GM19324 (cell line): ENCODE measurements around the gene ARRDC4.
"Not testable (repeated sequence)": the region's sequence is repeated elsewhere in the genome, so short reads cannot be mapped to it uniquely, and the experiment has no call there.

Source experiments
- ATAC-seq: cut with Tn5 transposase; IDR thresholded peaks from one replicate; pipeline ENCODE4 v1.9.1; 2021; ENCODE audit warnings: mild to moderate bottlenecking, moderate library complexity; ENCODE audit not compliant: unreplicated experiment, low FRiP score

The ARRDC4 gene

DNA sequence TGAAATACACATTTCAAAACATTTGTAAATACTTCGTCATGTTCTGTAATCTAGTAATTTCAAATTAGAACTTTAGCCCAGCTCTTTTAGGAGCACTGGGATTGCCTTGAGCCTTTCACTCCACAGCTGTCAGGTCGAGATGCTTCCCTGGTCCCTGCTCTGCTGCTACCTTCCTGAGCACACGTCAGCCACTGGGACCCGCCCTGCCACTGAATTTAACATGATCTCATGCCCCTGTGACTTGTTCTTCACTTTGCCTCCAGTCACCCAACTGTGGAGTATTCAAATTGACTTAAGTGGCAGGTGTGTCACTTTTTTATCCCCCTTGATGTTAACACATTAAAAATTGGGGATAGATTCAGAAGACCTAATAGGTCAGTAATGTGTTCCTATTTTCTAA is 3.3 kb downstream of the ARRDC4 start:
- ATAC-seq, result no peak

DNA sequence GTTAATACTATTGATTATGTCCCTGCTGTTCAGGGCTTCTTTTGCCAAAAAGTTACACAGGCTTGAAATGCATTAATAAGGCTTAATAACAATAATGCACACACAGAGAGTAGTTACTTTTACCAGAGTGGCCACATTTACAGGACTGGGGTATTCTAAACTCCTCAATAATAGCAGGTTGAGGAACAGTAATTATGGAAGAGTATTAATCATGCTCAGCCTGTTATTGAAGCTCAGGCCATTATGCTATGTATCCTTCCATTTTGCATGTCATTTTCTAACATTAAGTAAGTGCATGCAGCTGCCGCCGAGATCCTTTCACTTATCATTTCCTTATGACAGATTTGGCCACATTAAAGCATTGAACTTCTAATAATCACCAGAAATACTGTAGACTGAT is 5.7 kb downstream of the ARRDC4 start:
- ATAC-seq, result no peak

DNA sequence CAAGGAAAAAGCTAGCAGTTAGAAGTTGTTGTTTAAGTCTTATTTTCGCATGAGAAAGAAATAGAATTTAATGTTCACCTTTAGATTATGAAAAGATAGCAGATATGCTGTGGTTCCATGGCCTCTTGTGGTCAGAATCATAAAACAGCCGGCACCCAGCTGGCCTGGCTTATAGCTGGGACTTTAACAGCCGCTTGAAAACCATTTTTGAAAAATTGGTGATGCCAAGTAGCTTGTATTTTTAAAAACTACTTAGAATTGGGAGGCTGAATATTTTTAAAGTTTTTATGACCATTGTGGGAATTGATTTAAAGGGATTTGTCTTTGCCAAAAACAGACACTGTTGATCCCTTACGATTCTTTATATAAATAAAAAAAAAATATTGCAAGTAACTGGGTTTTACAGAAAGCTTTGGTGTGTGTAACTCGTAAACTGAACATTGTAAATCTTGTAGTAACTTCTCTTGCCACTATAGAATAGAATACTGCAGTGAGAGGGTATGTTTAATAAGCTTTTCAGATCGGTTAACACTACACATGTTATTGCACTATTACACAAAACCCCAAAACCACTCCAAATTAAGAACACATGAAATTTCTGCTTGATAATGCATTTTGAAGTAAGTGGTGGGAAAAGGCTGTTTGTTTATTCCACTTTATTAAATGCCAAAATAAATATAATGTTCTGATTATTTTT is 6.6 kb downstream of the ARRDC4 start:
- no peak for ATAC-seq

DNA sequence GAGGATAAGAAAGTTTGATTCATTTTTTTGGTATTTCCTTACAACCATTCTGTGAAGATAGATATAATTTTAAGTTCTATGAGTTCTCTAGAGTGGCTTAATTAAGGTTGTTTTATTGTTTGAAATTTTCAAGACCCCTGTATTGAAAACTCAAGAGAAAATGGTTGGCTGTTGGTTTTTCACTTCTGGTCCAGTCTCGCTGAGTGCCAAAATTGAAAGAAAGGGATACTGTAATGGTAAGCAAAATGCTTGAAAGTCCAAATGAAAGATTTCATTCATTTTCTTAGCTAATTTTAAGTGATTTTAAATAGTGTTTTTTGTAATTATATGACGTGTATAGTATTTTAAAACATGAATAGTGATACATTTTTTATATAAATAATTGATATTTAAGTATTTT is 7.4 kb downstream of the ARRDC4 start:
- no peak for ATAC-seq

DNA sequence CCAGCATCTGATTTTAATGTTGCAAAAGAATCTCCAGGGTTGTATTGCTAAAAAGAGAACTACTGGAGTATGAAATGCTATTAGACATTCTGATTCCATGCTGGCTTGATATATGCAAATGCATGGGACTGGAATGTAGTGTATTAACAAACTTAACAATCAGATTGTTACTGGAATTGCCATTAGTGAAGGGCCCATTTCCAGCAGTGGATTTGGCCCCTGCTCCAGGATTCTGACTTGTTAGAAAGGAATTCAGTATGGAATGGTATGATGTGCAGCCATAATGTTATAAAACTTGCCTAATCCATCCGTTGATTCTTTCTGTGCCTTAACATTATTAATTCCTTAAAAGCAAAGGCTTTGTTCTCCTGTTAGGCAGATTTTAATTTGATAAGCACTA is 7.9 kb downstream of the ARRDC4 start:
- ATAC-seq, result no peak

DNA sequence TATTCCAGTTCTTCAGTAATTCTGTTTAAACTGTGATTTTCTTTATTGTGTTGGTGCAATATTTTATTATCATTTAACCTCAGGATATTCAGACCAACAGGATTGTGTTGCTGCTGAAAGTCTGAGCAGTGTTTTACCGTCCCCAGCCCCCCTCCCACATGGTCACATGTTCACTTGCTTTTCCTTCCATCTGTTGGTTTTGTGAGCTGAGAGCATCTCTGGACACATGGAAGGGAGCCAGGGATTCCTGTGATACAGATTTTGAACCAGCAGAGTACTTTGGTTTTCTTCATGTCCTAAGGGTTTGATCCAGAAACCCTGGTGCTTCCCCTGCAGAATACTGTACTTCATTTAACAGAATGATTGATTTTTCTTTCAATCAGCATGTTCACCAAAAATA is 11.9 kb downstream of the ARRDC4 start:
- no peak for ATAC-seq

DNA sequence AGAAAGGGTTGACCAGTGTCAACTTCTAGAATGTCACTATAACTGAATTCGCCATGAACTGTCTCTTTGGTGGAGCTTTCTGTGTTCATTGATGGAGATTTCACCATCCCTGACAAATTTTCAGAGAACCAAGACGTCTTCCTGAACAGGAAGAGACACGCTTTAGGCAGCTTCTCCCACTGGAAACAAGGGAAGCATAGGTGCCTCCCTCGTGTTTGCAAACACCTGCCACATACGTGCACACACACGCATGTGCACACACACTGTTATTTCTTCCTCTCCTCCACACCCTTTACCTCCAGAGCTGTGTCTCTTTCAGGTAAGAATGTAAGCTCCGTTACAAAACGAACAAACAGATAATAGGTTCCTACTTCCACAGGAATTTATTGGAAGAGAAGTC is 15.6 kb downstream of the ARRDC4 start:
- ATAC-seq, result no peak

DNA sequence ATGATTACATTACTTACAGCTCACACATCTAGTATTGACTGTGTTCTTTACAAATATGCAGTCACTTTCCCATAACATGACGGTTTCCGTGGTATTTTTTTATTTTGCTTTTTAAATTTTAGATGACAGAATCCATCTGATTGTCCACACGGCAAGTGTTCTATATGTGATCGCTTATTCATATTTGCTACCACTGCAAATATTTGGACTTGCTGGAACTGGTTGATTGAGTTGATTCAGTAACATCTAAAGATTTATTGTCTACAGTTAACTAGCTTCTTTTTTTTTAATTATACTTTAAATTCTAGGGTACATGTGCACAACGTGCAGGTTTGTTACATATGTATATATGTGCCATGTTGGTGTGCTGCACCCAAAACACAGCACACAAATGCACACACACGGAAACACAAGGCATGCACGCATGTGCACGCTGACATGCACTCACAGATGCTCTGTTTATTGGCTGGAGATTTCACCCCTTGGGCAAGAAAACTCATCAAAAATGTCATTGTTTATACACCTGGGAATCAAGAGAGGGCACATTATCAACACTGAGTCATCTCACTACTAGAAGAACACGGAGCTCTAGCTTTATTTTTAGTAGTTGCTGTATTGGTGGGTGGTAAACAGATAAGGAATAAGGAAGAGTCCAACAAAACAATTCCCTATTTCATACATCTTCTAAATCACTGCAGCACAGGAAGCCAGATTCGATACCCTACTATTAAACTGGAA is 16.4 kb downstream of the ARRDC4 start:
- no peak for ATAC-seq

GRCh38 chr15:97977734-97978133 is 17.2 kb downstream of the ARRDC4 start:
- no peak for ATAC-seq

DNA sequence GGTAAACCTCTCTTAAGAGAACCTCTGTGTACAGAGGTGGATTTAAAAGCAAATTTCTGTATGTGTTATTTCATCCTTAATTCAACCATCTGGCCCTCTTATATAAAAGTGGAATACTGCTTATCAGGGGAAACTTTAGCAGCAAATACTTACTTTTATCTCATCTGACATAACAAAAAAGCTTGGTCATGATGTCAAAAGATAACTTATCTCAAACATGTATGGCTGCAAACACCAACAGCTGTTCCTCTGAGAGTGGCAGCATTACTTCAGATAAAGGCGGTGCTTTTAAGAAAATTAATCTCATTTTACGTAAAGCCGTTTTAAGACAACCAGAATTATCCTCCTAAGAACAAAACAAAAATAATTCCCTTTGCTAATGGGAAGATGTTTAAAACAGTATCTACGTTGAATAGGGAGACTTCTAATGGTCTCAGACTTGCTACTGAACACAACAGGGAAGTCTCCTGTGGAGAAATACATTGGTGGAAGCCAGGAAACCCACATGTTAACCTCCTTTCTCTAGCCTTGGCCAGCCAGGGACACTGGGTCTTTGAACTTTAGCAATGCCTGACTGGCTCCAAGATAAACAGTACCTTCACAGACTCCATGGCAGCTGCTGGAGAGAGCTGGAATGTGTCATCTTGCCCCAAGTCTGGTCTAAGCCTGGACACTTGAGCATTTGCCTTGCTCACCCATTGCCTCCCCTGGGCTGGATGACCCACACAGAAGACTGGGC is 18.1 kb downstream of the ARRDC4 start:
- no peak for ATAC-seq

GRCh38 chr15:97979140-97979520 is 18.6 kb downstream of the ARRDC4 start:
- no peak for ATAC-seq

- no peak for ATAC-seq
Observed at GRCh38 chr15:97981058-97981457, 20.6 kb downstream of the ARRDC4 start.

GRCh38 chr15:97981758-97982157 is 21.3 kb downstream of the ARRDC4 start:
- no peak for ATAC-seq

GRCh38 chr15:97984157-97984556 is 23.7 kb downstream of the ARRDC4 start:
- no peak for ATAC-seq

GRCh38 chr15:97985979-97986378 is 25.5 kb downstream of the ARRDC4 start:
- not testable (repeated sequence) for ATAC-seq

- no peak for ATAC-seq
Observed at GRCh38 chr15:97986781-97987180, 26.3 kb downstream of the ARRDC4 start.

- ATAC-seq, result no peak
Observed at GRCh38 chr15:97989299-97989698, 28.8 kb downstream of the ARRDC4 start.

DNA sequence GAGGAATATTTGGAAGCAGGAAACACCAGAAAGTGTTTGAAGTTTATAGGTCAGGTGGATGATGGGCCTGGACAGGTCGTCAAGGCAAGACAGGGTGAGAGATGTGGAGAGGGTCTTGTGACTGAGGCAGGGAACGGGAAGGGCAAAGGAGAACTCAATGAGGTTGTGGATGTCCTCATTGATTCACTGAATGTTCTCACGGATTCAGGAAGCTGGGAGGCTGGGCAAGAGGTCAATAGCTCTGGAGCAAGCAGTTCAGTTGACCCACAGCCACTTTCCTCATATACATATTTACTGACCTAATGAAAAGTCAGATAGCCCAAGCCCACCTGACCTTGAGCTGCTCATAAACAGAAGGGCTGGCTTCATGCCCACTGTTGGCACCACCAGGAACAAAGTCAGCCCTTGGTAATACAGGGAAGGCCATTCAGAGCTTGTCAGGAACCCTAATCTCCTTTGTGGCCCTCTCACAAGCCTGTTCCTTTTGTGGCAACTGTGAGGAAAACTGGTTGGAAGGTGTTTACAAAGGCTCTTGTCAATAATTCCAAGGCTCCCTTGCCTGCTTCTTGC is 31.6 kb downstream of the ARRDC4 start:
- ATAC-seq, result no peak

GRCh38 chr15:97992823-97993222 is 32.3 kb downstream of the ARRDC4 start:
- ATAC-seq, result no peak

GRCh38 chr15:97993310-97993738 is 32.8 kb downstream of the ARRDC4 start:
- ATAC-seq, result no peak

GRCh38 chr15:97994236-97994635 is 33.7 kb downstream of the ARRDC4 start:
- ATAC-seq, result no peak
